HFFc6 (cell line): Measurements from ENCODE around the gene SNX30. TPM values are rescaled to one million over a fixed set of nuclear protein-coding genes. Genes with fewer than 3 reads are reported as not detected.

Experiments
- DNase-seq: peaks from one replicate; pipeline ENCODE4 v3.0.0-alpha.2; 2018
- H3K27ac Mint-ChIP-seq: 2 replicates; pipeline ENCODE4 v1.8.0; 2020; ENCODE audit warnings: mild to moderate bottlenecking, mixed read lengths
- H3K27me3 Mint-ChIP-seq: 2 replicates; pipeline ENCODE4 v1.8.0; 2021; ENCODE audit warnings: mild to moderate bottlenecking, moderate library complexity, mixed read lengths; ENCODE audit not compliant: insufficient read depth
- H3K36me3 Mint-ChIP-seq: 2 replicates; pipeline ENCODE4 v1.8.0; 2021; ENCODE audit warnings: low read depth, mixed read lengths
- H3K4me1 Mint-ChIP-seq: 2 replicates; pipeline ENCODE4 v1.8.0; 2020; ENCODE audit warnings: low read depth, mixed read lengths
- H3K4me3 Mint-ChIP-seq: 2 replicates; pipeline ENCODE4 v1.8.0; 2020; ENCODE audit warnings: mild to moderate bottlenecking, moderate library complexity, mixed read lengths
- H3K9me3 Mint-ChIP-seq: 2 replicates; pipeline ENCODE4 v1.8.0; 2020; ENCODE audit warnings: mild to moderate bottlenecking, mixed read lengths
- CTCF ChIP-seq: fragments of 200-600 bp; sonication (generic); IDR thresholded peaks from 2 replicates; pipeline ENCODE4 v1.5.0; 2021; ENCODE audit warnings: antibody characterized with exemption, mild to moderate bottlenecking
- total RNA-seq, 6 experiments: library from RNA; stranded (reverse); fragmentation: NEBNext Ultra II Directional; extraction: Animal tissue kit (Norgen Biotek cat#: 25700); gene quantifications; 2 replicates in 1 of 6; 3 replicates in 5 of 6; pipeline ENCODE4 v1.2.3, GENCODE V29; 2021

Gene SNX30
- total RNA-seq, 6 experiments from 2014 or later: 11.1 to 14.9 (median 13.9) TPM

DNA sequence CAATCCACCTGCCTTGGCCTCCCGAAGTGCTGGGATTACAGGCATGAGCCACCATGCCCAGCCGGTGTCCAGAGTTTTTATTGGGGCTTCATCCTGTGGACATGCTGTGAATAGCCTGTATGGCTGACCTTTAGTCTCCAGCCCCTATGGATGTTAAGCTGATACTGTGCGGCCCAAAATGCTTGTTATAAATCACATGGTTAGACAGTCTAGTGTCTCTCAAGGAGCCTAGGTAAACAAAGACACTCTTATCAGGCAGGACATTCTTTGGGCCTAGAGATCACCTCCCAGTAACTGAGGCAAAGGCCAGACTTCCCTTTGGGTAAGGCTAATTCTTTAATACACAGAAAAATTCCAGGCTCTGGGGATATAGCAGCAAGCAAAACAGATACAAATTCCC lies 162.1 kb downstream of the SNX30 start:
- no peaks in the 10 kb centered on the region for H3K4me1 Mint-ChIP-seq
- H3K27me3 Mint-ChIP-seq: peaks cover 24% of the 10 kb centered on the region
- no peaks in the 10 kb centered on the region for H3K36me3 Mint-ChIP-seq

GRCh38 chr9:112913326-112913725 lies 162.8 kb downstream of the SNX30 start:
- no peak overlapping the region for H3K27ac Mint-ChIP-seq
- H3K4me1 Mint-ChIP-seq: no peaks in the 10 kb centered on the region
- H3K27me3 Mint-ChIP-seq: peaks cover 25% of the 10 kb centered on the region
- no peak overlapping the region for H3K4me3 Mint-ChIP-seq
- no peaks in the 10 kb centered on the region for H3K36me3 Mint-ChIP-seq
- DNase-seq: no peak
- TF ChIP-seq CTCF: no peak
- H3K9me3 Mint-ChIP-seq: no peaks in the 10 kb centered on the region

More for the DNA sequence above, 162.1 kb downstream of the SNX30 start:
- H3K4me3 Mint-ChIP-seq: no peak overlapping the region
- DNase-seq: no peak
- H3K9me3 Mint-ChIP-seq: no peaks in the 10 kb centered on the region
- TF ChIP-seq CTCF: no peak
- no peak overlapping the region for H3K27ac Mint-ChIP-seq

DNA sequence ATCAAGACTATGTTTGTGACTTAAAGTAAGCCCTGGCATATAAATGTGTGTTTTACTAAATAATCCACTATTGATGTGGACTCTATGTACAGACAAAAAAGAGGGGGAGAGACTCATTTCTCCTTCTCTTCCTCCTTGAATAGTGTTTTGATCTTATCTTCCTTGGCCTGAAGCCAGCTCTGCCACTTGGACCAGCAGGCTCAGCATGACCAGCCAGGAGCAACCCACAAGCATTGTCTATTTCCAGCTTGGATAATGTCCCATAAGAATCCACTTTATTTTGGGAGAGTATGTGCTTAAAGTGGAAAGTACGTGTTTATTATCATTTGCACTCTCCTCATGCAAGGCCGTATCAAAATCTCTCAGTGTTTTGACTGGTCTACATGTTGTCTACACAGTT lies 164.0 kb downstream of the SNX30 start:
- TF ChIP-seq CTCF: no peak
- H3K27me3 Mint-ChIP-seq: peaks cover 31% of the 10 kb centered on the region
- H3K4me1 Mint-ChIP-seq: no peaks in the 10 kb centered on the region
- H3K27ac Mint-ChIP-seq: no peak overlapping the region
- H3K36me3 Mint-ChIP-seq: no peaks in the 10 kb centered on the region
- no peak overlapping the region for H3K4me3 Mint-ChIP-seq
- DNase-seq: no peak
- H3K9me3 Mint-ChIP-seq: no peaks in the 10 kb centered on the region

DNA sequence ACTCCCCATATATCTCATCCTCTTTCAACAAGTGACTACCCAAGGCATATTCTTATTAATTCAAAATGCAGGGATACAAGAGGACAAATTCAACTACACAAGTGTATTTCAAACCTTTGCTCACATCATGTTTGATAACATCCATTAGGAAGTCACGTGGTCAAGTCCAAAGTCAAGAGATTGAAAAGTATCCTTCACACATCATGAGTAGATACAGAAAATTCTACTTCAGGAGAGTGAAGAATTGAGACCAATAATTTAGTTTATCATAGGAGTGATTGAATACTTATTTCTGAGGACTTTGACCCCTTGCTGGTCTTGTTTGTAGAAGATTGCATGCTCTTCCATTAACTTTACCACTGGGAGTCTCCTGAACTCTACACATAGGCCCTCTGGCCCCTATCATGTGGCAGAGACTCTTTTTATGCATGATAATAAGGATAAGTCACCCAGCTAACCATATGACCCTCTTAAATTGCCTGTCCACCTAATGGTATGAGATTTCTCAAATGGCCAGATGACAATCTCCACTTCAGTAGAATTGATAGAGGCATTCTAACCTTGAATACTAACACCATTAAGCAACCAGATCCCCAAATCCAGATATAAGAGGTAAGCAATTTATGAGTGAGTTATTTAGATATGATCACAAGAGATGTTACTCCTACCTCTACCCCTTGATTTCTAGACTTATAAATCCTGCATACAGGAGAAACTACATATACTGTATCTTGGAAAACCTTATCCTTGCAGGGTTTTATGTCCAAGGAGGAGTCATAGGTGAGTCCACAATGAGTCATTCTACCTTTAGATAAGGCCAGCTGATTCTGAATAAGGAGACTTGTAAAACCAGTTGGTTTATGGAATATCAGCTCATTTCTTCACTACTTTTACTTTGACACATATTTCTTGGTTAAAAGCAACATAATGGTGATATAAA lies 166.8 kb downstream of the SNX30 start:
- no peak for TF ChIP-seq CTCF
- H3K27me3 Mint-ChIP-seq: peaks cover 25% of the 10 kb centered on the region

DNA sequence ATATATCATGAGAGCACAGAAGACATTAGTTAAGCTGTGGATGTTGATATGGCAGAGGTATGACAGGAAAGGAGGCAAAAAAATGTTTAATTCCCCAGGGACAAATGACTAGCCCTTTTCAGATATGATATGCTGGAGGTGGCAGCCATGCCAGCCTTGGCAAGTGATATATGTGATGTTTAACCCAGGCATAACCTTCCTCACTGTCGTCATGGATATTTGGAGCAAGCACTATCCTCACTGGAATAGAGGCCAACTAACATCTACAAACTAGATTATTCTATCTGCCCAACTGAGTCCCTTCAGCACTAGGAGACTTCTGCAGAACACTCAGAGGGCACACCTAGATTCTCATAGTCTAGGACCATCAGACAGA lies 167.4 kb downstream of the SNX30 start:
- H3K9me3 Mint-ChIP-seq: no peaks in the 10 kb centered on the region
- H3K4me3 Mint-ChIP-seq: no peak overlapping the region
- no peaks in the 10 kb centered on the region for H3K36me3 Mint-ChIP-seq

More for the DNA sequence above, 166.8 kb downstream of the SNX30 start:
- Mint-ChIP-seq H3K9me3 (no peaks in the 10 kb centered on the region), H3K4me3 (no peak overlapping the region), H3K27ac (no peak overlapping the region), H3K4me1 (no peaks in the 10 kb centered on the region), H3K36me3 (no peaks in the 10 kb centered on the region)
- DNase-seq: no peak

More for the DNA sequence above, 167.4 kb downstream of the SNX30 start:
- TF ChIP-seq CTCF: no peak
- peaks cover 25% of the 10 kb centered on the region for H3K27me3 Mint-ChIP-seq
- H3K4me1 Mint-ChIP-seq: no peaks in the 10 kb centered on the region
- no peak for DNase-seq
- no peak overlapping the region for H3K27ac Mint-ChIP-seq
